PC-3 (cell line): ENCODE results near the gene AHNAK. TPM values are rescaled to one million over a fixed set of nuclear protein-coding genes. Genes with fewer than 3 reads are reported as not detected.
"Not testable (repeated sequence)": the region's sequence is repeated elsewhere in the genome, so short reads cannot be mapped to it uniquely, and the experiment has no call there.

Experiments used
- ATAC-seq: fragments of 200-7000 bp; cut with Tn5 transposase; 2 replicates; pipeline ENCODE4 v1.9.1; 2020; ENCODE audit warnings: mild to moderate bottlenecking, moderate library complexity
- BruUV-seq: library from RNA; stranded (reverse); fragments of 400-500 nt; replicated peaks from 2 replicates; lab custom pipeline; 2021; lab: Mats Ljungman, UMichigan
- CTCF ChIA-PET: fragments of 300-600 bp; sonication (Branson Sonifier 250); formaldehyde crosslinking; loops from one replicate; lab custom pipeline; 2022; ENCODE audit warnings: antibody characterized with exemption; lab: Charles Lee
- POLR2A ChIA-PET: fragments of 300-600 bp; sonication (Branson Sonifier 250); formaldehyde crosslinking; loops from one replicate; lab custom pipeline; 2022; ENCODE audit warnings: antibody characterized with exemption; ENCODE audit not compliant: unreplicated experiment; lab: Charles Lee
- DNase-seq: peaks from one replicate; pipeline ENCODE4 v3.0.0-alpha.2; 2015
- H2AFZ ChIP-seq: fragments of 300-600 bp; sonication (generic); 2 replicates; pipeline ENCODE4 v1.6.0; 2016; ENCODE audit warnings: antibody characterized with exemption, low read length
- H3F3A ChIP-seq: fragments of 300-600 bp; sonication (generic); one replicate; pipeline ENCODE4 v1.6.0; 2017; ENCODE audit warnings: antibody characterized with exemption, low read length, control low read depth, mild to moderate bottlenecking; ENCODE audit not compliant: unreplicated experiment
- H3K27ac ChIP-seq: fragments of 300-600 bp; sonication (generic); 2 replicates; pipeline ENCODE4 v1.5.1; 2016; ENCODE audit warnings: mild to moderate bottlenecking, low read length
- H3K27me3 ChIP-seq: fragments of 300-600 bp; sonication (generic); 2 replicates; pipeline ENCODE4 v1.6.1; 2016; ENCODE audit warnings: low read length, mixed read lengths
- H3K36me3 ChIP-seq: fragments of 300-600 bp; sonication (generic); 2 replicates; pipeline ENCODE4 v1.6.1; 2016; ENCODE audit warnings: low read depth, mixed run types, low read length, mixed read lengths
- H3K4me1 ChIP-seq: fragments of 300-600 bp; sonication (generic); 2 replicates; pipeline ENCODE4 v1.5.1; 2016; ENCODE audit warnings: low read length; ENCODE audit not compliant: insufficient read depth
- H3K4me2 ChIP-seq: fragments of 300-600 bp; sonication (generic); 2 replicates; pipeline ENCODE4 v1.6.0; 2016; ENCODE audit warnings: low read length
- H3K4me3 ChIP-seq: fragments of 300-600 bp; sonication (generic); 2 replicates; pipeline ENCODE4 v1.5.1; 2016; ENCODE audit warnings: mild to moderate bottlenecking, low read length, mixed read lengths
- H3K79me2 ChIP-seq: fragments of 300-600 bp; sonication (generic); 2 replicates; pipeline ENCODE4 v1.6.1; 2017; ENCODE audit warnings: low read length, mixed read lengths
- H3K9ac ChIP-seq: fragments of 300-600 bp; sonication (generic); 2 replicates; pipeline ENCODE4 v1.6.0; 2016; ENCODE audit warnings: mild to moderate bottlenecking, low read length
- H3K9me2 ChIP-seq: fragments of 300-600 bp; sonication (generic); replicated peaks from 2 replicates; pipeline ENCODE4 v1.6.1; 2016; ENCODE audit warnings: mixed run types, low read length, mixed read lengths
- H3K9me3 ChIP-seq: fragments of 300-600 bp; sonication (generic); 2 replicates; pipeline ENCODE4 v1.6.1; 2016; ENCODE audit warnings: low read length, mixed read lengths
- H4K20me1 ChIP-seq: fragments of 300-600 bp; sonication (generic); 2 replicates; pipeline ENCODE4 v1.6.1; 2016; ENCODE audit warnings: low read length, mixed read lengths
- EZH2 ChIP-seq: fragments of 300-600 bp; sonication (generic); IDR thresholded peaks from one replicate; pipeline ENCODE4 v1.6.1; 2017; ENCODE audit warnings: antibody characterized with exemption, mild to moderate bottlenecking, low read length; ENCODE audit not compliant: unreplicated experiment
- EZH2phosphoT487 ChIP-seq: fragments of 300-600 bp; sonication (generic); IDR thresholded peaks from 2 replicates; pipeline ENCODE4 v1.6.1; 2018; ENCODE audit warnings: mild to moderate bottlenecking, antibody characterized with exemption, low read length, borderline replicate concordance
- intact Hi-C: fragments of 100-400 bp; cut with micrococcal nuclease; formaldehyde crosslinking; loops from 2 replicates; pipeline ENCODE4 v1.9.0; 2023
- total RNA-seq: library from RNA; depleted of rRNA; stranded (reverse); fragments of >200 nt; gene quantifications from 2 replicates; pipeline ENCODE4 v1.2.3, GENCODE V29; 2014
- TF ChIP-seq, protein P1 (sequence below): fragments of 300-600 bp; sonication (generic); conservative IDR thresholded peaks from 2 replicates; pipeline ENCODE4 v1.5.1; 2017; ENCODE audit warnings: antibody characterized with exemption, low read depth, mild to moderate bottlenecking, low read length

Gene AHNAK
- total RNA-seq, 1 experiment from 2014 or later, result 287 TPM

- ChIA-PET POLR2A (no interaction called here), CTCF (interaction anchor here (1.5 kb wide), 1 partner anchor 26 kb away, joined by 5 read pairs; no protein-coding TSS in a partner anchor)
- Histone ChIP-seq H3K9me2 (no peaks in the 10 kb centered on the region), H3K27ac (no peak overlapping the region), H3K4me3 (no peak overlapping the region), H3K4me1 (peaks cover 16% of the 10 kb centered on the region), H2AFZ (no peak overlapping the region), H3K36me3 (no peaks in the 10 kb centered on the region), H3K9ac (no peak overlapping the region), H4K20me1 (no peaks in the 10 kb centered on the region), H3K9me3 (no peaks in the 10 kb centered on the region), H3K79me2 (no peaks in the 10 kb centered on the region), H3K4me2 (no peak overlapping the region), H3F3A (no peaks in the 10 kb centered on the region), H3K27me3 (no peaks in the 10 kb centered on the region)
- TF ChIP-seq EZH2phosphoT487 (no peak), EZH2 (no peak)
- TF ChIP-seq, protein P1, sequence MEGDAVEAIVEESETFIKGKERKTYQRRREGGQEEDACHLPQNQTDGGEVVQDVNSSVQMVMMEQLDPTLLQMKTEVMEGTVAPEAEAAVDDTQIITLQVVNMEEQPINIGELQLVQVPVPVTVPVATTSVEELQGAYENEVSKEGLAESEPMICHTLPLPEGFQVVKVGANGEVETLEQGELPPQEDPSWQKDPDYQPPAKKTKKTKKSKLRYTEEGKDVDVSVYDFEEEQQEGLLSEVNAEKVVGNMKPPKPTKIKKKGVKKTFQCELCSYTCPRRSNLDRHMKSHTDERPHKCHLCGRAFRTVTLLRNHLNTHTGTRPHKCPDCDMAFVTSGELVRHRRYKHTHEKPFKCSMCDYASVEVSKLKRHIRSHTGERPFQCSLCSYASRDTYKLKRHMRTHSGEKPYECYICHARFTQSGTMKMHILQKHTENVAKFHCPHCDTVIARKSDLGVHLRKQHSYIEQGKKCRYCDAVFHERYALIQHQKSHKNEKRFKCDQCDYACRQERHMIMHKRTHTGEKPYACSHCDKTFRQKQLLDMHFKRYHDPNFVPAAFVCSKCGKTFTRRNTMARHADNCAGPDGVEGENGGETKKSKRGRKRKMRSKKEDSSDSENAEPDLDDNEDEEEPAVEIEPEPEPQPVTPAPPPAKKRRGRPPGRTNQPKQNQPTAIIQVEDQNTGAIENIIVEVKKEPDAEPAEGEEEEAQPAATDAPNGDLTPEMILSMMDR, result no peak
- no TSS peak for BruUV-seq
- intact Hi-C loops, result no loop called here
- DNase-seq (no peak), ATAC-seq (no peak)
Observed at GRCh38 chr11:62450543-62451240, 95.9 kb downstream of the AHNAK start.

- H3K9me2 ChIP-seq, H4K20me1 ChIP-seq, POLR2A ChIA-PET, H3K79me2 ChIP-seq, H3K9me3 ChIP-seq, ATAC-seq, BruUV-seq, H3K27me3 ChIP-seq, H3F3A ChIP-seq, H3K4me3 ChIP-seq, H2AFZ ChIP-seq, H3K9ac ChIP-seq, H3K36me3 ChIP-seq, DNase-seq: not testable (repeated sequence)
- Histone ChIP-seq H3K27ac (peak overlapping the region; percentile 21; the same call in 1 of the 2 replicates), H3K4me1 (peaks cover 24% of the 10 kb centered on the region), H3K4me2 (peak overlapping the region; percentile 57)
- intact Hi-C loops, result loop anchor here (1.0 kb wide), 1 partner anchor 31 kb away; no protein-coding TSS in a partner anchor
- CTCF ChIA-PET, result interaction anchor here (1.0 to 1.5 kb wide), 3 partner anchors 25 to 93 kb away, joined by 3 to 7 read pairs (median 5); no protein-coding TSS in a partner anchor
Observed at GRCh38 chr11:62449912-62450311, 96.7 kb downstream of the AHNAK start.

DNA sequence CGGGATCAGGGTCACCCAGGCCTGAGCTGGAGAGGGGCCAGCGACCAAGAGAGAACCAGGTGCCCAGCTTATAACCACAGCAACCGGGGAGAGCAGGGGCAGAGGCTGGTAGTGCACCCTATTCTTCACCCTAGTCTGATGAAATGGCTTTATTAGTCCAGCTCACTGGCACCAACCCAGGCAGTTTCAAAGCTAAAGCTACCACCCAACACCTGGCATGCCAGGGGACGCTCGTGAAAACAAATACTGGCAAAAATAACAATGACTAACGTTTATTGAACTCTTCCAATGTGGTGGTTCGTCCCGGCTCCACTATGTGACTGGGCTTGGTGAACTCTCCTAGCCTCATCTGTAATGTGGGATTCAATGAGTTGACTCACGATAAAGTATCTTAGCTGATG lies 97.2 kb downstream of the AHNAK start:
- ChIA-PET CTCF (interaction anchor here (1.0 to 1.5 kb wide), 3 partner anchors 25 to 94 kb away, joined by 3 to 7 read pairs (median 5); no protein-coding TSS in a partner anchor), POLR2A (no interaction called here)
- H3K4me1 ChIP-seq, result peaks cover 29% of the 10 kb centered on the region
- intact Hi-C loops, result loop anchor here (1.0 kb wide), 1 partner anchor 32 kb away; no protein-coding TSS in a partner anchor
- peak overlapping the region; percentile 57 for H3K4me2 ChIP-seq
- ATAC-seq (peak; percentile 84), DNase-seq (peak; percentile 96)
- no peaks in the 10 kb centered on the region for H3F3A ChIP-seq
- H3K9me3 ChIP-seq, result no peaks in the 10 kb centered on the region
- no peak overlapping the region for H3K9ac ChIP-seq
- no peak overlapping the region for H3K4me3 ChIP-seq
- peak overlapping the region; percentile 21; the same call in 1 of the 2 replicates for H3K27ac ChIP-seq
- H3K9me2 ChIP-seq, result no peaks in the 10 kb centered on the region
- no peaks in the 10 kb centered on the region for H3K36me3 ChIP-seq
- no TSS peak for BruUV-seq
- H2AFZ ChIP-seq, result no peak overlapping the region
- H3K79me2 ChIP-seq, result no peaks in the 10 kb centered on the region
- TF ChIP-seq, protein P1, result no peak
- no peak for TF ChIP-seq EZH2
- TF ChIP-seq EZH2phosphoT487, result no peak
- H3K27me3 ChIP-seq, result no peaks in the 10 kb centered on the region
- H4K20me1 ChIP-seq, result no peaks in the 10 kb centered on the region
